ENCODE data around the gene HEXIM2.

HEXIM2 gene

DNA sequence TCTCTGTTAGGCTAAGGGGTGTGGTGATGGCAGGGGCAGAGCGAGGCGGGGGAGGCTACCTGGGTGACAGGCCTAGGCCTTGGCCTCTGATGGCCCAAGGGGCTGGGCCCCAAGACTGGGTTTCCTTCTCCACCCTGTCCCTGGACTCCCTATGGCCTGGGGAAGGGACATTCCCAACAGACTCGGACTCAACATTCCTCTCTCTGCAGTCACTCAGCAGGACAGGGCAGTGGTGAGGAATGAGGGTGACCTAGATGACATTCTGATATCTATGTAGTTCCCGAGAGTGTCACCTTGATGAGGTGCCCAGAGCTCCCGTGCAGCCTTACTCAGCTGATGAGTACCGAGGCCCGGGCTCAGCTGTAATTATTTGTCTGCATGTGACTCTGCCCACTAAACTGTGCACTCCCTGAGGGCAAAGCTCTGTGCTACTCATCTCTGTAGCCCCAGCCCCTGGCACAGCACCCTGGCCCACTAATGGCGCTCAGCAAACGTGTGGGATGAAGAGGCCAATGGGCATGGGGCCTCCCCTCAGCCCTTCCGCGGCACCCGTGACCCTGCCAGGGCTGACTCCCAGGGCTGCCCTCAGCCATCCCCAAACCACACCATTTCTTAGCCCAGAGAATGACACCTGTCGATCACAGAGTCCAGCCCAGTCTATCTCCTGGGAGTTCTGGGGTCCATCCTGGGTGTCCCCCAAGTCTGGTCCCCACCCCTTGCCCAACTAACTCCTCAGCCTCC lies 31.6 kb upstream of the HEXIM2 start:
- TF ChIP-seq, protein P1, sequence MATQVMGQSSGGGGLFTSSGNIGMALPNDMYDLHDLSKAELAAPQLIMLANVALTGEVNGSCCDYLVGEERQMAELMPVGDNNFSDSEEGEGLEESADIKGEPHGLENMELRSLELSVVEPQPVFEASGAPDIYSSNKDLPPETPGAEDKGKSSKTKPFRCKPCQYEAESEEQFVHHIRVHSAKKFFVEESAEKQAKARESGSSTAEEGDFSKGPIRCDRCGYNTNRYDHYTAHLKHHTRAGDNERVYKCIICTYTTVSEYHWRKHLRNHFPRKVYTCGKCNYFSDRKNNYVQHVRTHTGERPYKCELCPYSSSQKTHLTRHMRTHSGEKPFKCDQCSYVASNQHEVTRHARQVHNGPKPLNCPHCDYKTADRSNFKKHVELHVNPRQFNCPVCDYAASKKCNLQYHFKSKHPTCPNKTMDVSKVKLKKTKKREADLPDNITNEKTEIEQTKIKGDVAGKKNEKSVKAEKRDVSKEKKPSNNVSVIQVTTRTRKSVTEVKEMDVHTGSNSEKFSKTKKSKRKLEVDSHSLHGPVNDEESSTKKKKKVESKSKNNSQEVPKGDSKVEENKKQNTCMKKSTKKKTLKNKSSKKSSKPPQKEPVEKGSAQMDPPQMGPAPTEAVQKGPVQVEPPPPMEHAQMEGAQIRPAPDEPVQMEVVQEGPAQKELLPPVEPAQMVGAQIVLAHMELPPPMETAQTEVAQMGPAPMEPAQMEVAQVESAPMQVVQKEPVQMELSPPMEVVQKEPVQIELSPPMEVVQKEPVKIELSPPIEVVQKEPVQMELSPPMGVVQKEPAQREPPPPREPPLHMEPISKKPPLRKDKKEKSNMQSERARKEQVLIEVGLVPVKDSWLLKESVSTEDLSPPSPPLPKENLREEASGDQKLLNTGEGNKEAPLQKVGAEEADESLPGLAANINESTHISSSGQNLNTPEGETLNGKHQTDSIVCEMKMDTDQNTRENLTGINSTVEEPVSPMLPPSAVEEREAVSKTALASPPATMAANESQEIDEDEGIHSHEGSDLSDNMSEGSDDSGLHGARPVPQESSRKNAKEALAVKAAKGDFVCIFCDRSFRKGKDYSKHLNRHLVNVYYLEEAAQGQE (IDR thresholded peaks at IDR 0.05; ENCODE audit: insufficient replicate concordance, low read depth) = no peak
- TF ChIP-seq GABPA (IDR thresholded peaks at IDR 0.05; ENCODE audit: low read depth) = no peak
- TF ChIP-seq POLR2AphosphoS5 (IDR thresholded peaks at IDR 0.05; ENCODE audit: low read depth) = no peak
- no peak for TF ChIP-seq SPI1 (IDR thresholded peaks at IDR 0.05; ENCODE audit: borderline replicate concordance, low read depth)
- TF ChIP-seq, protein P2, sequence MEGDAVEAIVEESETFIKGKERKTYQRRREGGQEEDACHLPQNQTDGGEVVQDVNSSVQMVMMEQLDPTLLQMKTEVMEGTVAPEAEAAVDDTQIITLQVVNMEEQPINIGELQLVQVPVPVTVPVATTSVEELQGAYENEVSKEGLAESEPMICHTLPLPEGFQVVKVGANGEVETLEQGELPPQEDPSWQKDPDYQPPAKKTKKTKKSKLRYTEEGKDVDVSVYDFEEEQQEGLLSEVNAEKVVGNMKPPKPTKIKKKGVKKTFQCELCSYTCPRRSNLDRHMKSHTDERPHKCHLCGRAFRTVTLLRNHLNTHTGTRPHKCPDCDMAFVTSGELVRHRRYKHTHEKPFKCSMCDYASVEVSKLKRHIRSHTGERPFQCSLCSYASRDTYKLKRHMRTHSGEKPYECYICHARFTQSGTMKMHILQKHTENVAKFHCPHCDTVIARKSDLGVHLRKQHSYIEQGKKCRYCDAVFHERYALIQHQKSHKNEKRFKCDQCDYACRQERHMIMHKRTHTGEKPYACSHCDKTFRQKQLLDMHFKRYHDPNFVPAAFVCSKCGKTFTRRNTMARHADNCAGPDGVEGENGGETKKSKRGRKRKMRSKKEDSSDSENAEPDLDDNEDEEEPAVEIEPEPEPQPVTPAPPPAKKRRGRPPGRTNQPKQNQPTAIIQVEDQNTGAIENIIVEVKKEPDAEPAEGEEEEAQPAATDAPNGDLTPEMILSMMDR (IDR thresholded peaks at IDR 0.05; ENCODE audit: insufficient read depth, low read length) = no peak
- DNase-seq (ENCODE audit: low read depth in 1 of 2, low spot score in 1 of 2) = no peak
- Histone ChIP-seq H3K27me3 (ENCODE audit: insufficient read depth, poor library complexity, severe bottlenecking) (no peaks in the 10 kb centered on the region), H3K27ac (replicated peaks) (no peak overlapping the region), H3K4me3 (replicated peaks; ENCODE audit: insufficient read depth, low read length) (no peak overlapping the region)

DNA sequence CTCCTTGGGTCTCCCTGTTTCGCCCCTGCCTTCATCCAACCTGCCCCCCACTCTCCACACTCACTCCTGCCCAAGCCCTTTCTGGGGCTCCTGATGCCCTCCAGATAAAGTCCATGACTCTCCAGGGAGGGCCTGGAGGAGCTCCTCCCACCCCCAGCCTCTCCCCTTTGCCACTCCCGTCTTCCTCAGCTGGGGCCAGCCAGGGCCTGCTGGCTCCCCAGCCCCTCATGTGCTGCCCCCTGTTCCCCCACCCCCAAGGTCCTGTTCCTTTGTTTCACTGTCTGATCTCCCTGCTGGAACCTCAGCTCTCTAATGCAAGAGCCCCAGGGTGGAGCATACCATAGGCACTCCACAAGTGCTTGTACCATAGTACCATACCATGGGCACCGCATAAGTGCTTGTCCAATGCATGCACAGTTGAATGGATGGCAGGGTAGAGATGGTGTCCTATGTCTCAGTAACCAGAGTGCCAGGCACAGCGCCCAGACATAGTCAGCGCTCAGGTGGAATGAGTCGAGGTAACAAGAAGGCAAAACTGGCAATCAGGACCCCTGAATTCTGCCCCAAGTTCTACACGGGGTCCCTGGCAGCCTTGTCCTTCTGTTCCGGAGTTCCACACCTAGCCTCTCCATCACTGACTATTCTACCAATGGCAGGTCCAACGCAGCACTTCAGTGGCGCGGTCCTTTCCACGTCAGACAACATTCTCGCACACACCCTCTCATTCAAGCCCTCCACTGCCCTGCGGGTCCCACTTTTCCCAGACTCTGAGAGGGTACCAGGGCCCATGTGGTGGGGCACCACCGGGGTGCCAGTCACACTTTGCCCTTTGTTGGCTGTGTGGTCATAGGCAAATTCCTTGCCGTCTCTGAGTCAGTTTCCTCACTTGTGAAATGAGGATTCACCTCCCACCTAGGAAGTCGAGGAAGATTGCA lies 30.7 kb upstream of the HEXIM2 start:
- Histone ChIP-seq H3K27ac (replicated peaks) (no peak overlapping the region), H3K27me3 (ENCODE audit: insufficient read depth, poor library complexity, severe bottlenecking) (no peaks in the 10 kb centered on the region), H3K4me3 (replicated peaks; ENCODE audit: insufficient read depth, low read length) (no peak overlapping the region)
- TF ChIP-seq, protein P1 (IDR thresholded peaks at IDR 0.05; ENCODE audit: insufficient replicate concordance, low read depth) = no peak
- TF ChIP-seq SPI1 (IDR thresholded peaks at IDR 0.05; ENCODE audit: borderline replicate concordance, low read depth) = no peak
- TF ChIP-seq POLR2AphosphoS5 (IDR thresholded peaks at IDR 0.05; ENCODE audit: low read depth) = no peak
- TF ChIP-seq GABPA (IDR thresholded peaks at IDR 0.05; ENCODE audit: low read depth) = no peak
- TF ChIP-seq, protein P2 (IDR thresholded peaks at IDR 0.05; ENCODE audit: insufficient read depth, low read length) = no peak
- no peak for DNase-seq (ENCODE audit: low read depth in 1 of 2, low spot score in 1 of 2)

DNA sequence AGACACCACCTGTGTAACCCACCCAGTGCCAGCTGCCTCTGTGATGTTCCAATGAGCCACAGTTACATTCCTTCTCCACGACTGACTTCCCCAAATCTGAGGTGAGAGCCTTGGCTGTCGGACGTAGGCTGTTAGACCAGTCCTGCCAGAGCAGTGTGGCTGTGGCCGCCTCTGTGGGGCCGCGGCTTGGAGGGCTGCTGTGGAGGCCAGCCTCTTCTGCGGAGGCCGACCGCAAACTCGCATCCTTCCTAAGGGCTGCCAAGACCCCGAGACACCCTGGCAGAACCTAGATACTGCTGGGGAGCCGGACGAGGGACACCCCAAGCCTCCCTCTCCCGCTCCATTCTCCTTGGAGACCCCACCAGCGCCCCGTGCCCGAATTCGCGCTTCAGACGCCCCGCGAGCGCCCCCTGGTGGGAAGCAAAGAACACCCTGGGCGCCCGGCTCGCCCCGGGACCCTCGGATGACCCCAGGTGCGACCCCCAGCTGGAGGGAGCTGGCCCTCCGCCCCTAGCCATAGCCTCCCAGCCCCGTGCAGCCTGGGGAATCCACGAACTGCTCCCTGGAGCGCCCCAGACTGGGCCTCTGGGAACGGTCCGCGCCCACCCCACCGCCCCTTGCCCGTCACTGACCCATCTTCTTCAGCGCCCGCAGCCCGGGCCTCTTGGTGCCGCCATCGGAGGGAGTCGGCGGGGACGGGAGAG lies 29.9 kb upstream of the HEXIM2 start:
- TF ChIP-seq, protein P2 (IDR thresholded peaks at IDR 0.05; ENCODE audit: insufficient read depth, low read length) = no peak
- no peak for TF ChIP-seq POLR2AphosphoS5 (IDR thresholded peaks at IDR 0.05; ENCODE audit: low read depth)
- TF ChIP-seq SPI1 (IDR thresholded peaks at IDR 0.05; ENCODE audit: borderline replicate concordance, low read depth) = peak; percentile 33; the same call in 1 of the 2 replicates
- peak in 1 of 2 experiments; percentile 19 for DNase-seq (ENCODE audit: low read depth in 1 of 2, low spot score in 1 of 2)
- Histone ChIP-seq H3K27ac (replicated peaks) (no peak overlapping the region; the same call in 1 of the 2 replicates), H3K27me3 (ENCODE audit: insufficient read depth, poor library complexity, severe bottlenecking) (no peaks in the 10 kb centered on the region), H3K4me3 (replicated peaks; ENCODE audit: insufficient read depth, low read length) (peak overlapping the region; percentile 78)
